GM21529 (cell line): ENCODE measurements around the gene VEZT.
"Not testable (repeated sequence)": the region's sequence is repeated elsewhere in the genome, so short reads cannot be mapped to it uniquely, and the experiment has no call there.

Source experiments
- ATAC-seq: cut with Tn5 transposase; IDR thresholded peaks from one replicate; pipeline ENCODE4 v1.9.1; 2021; ENCODE audit not compliant: unreplicated experiment

The VEZT gene

DNA sequence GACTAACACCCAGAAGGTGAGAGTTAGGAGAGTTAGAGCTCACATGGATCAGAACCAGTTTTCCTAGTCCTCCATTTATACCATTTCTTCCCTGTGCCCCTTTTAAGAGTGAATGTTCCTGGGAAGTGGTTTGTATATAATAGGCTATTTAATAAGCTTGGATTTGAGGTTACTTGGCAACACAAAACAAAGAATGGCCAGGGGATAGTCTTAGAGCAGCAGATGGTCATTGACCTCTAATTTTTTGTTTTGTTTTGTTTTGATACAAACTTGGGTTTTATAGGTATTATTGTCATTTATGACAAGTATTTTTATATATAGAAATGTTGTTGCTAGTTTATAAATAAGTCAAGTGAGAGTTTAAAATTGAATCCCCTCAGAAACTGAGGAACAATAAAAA lies 35.8 kb downstream of the VEZT start:
- ATAC-seq, result no peak

DNA sequence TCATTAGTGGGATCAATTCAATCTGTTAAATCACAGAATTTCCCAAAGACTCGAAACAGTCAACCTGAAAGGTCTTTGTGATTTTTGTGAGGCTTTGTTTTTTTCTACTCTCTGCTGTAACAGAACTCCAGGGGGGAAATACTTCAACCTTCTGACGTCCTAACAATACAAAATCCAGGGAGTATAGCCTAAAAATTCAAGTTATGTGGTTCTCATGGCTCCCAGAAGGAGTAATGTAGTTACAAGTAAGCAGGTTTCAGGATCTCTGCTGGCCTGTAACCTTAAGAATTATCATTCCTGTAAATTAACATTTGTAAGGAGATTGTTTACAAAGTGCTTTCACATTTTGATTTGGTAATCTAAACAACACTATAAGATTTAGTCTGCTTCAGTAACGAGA lies 39.9 kb downstream of the VEZT start:
- no peak for ATAC-seq

DNA sequence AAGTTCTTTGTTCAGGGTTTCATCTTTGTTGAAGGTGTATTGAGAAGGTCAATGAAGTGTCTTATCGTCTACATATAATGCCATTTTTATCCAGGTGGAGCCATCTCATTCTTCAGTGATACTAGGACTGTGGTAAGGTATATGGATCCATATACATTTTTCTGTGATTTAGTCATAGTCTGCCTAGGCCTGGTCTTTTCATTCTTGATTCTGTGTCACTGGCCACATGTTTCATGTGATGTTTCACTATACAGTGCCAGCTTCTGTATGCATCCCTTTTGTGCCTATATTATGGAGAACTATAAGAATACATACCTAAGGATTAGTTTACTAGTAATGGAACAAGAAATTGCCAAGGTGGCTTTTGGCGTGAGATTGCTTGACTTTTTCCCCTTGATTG lies 40.5 kb downstream of the VEZT start:
- ATAC-seq, result no peak

DNA sequence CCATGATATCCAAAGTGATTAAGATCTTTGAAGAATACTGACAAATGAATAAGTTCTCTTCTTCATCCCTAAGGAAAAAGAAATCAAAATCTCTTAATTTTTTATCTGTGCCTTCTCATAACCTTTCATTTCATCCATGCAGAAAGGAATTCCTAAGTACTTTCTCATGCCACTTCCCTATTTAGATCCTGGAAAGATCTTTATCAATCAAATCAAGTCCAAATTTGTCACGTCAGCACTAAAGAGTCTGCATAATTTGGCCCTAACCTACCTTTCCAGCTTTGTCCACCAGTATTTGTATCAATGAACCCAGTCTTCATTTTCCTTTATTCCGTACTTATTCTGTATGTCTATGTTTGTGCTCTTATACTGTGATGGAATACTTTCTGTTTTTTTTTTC lies 41.2 kb downstream of the VEZT start:
- ATAC-seq, result no peak

DNA sequence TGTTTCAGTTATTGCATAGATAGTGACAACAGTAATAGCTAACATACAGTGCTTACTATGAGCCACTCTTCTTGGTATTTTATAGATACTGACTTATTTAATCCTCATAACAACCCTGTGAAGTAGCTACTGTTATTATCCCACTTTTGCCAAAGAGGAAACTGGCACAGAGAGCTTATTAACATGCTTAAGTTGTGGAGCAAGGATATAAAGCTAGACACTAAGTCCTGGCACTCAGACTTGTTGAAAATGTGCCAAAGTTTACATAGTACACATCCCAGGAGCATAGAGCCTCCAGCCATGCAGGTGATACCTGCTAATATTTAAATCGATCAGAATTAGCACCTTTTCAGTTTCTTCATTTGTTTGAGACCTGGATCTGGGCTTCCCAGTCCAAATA lies 41.8 kb downstream of the VEZT start:
- no peak for ATAC-seq

DNA sequence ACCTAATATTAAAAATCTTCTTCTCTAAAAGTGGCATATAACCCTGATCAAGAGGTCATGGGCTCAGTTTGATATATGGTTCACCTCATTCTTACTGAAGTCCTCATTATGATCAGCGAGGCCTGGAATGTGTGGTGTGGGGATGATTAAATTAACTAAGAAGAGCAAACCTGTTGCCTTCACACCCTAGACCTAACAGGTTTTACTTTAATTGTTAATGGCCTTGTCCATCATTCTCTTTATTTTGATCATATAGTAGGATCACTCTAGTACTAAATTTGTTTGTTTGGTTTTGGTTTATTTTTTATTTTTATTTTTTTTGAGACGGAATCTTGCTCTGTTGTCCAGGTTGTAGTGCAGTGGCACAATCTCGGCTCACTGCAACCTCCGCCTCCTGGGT lies 43.5 kb downstream of the VEZT start:
- no peak for ATAC-seq

DNA sequence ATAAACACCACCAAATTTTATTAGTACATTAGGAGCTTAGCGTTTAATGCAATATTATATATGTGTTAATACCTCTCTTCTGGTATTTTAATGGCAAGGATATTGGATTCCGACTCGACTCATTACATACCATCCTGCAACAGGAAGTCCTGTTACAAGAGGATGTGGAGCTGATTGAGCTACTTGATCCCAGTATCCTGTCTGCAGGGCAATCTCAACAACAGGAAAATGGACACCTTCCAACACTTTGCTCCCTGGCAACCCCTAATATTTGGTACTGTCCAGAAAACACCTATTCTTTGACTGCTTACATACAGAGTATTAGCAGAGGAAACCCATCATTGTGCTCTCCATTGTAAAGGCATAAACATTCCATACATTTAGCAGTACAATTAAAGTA lies 45.2 kb downstream of the VEZT start:
- ATAC-seq, result no peak

DNA sequence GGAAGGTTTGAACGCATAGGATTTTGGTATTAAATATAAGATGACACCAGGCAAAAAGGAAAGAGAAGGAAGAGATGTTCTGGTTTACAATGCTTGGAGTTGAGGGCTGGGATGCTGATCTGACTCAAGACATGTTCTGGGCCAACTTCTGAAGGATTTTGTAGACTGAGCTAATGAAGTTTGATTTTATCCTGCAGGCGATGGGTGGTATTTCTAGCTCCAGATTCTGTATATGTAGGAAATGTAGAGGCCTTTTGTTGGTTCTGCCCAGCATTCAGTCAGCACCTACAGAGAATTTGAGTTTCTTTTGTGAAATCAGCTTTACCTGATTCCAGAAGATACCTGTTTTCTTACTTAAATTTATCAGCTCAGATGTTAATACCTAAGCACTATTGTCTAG lies 48.2 kb downstream of the VEZT start:
- ATAC-seq, result no peak

DNA sequence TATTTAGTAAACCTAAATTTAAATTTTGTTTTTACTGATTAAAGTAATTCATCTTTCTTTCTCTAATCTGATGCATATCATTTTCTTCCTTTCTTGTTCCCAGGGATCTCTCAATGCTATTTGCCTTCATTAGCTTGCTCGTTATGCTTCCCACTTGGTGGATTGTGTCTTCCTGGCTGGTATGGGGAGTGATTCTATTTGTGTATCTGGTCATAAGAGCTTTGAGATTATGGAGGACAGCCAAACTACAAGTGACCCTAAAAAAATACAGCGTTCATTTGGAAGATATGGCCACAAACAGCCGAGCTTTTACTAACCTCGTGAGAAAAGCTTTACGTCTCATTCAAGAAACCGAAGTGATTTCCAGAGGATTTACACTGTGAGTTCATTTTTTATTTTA lies 48.6 kb downstream of the VEZT start:
- ATAC-seq, result no peak

DNA sequence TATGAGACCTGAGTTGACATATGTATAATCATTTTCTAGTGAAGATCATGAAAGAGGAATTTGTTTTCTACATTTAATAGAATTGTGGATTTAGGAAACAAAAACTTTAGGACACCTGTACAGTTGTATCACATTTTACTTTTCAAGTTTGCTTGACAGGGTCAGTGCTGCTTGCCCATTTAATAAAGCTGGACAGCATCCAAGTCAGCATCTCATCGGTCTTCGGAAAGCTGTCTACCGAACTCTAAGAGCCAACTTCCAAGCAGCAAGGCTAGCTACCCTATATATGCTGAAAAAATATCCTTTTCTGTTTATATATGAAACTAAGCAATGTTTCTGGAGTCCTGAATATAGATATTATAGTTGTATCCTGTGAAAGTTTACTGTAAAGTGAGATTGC lies 52.3 kb downstream of the VEZT start:
- no peak for ATAC-seq

DNA sequence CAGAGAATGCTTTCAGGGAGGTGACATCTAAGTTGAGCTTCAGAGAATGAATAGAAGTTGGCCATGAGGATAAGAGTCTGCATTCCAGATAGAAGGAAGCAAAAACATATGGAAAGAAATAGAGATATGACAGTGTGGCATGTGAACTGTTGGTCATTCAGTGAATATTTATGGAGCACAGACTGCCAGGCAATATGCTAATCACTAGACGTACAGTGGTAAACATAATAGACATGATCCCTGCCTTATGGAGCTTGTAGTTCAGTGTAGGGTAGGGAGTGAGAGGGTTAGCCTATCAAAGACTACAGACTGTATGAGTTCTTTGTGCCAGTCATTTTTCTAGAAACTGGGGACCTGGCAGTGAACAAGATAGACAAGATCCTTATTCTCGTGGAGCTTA lies 53.9 kb downstream of the VEZT start:
- no peak for ATAC-seq

DNA sequence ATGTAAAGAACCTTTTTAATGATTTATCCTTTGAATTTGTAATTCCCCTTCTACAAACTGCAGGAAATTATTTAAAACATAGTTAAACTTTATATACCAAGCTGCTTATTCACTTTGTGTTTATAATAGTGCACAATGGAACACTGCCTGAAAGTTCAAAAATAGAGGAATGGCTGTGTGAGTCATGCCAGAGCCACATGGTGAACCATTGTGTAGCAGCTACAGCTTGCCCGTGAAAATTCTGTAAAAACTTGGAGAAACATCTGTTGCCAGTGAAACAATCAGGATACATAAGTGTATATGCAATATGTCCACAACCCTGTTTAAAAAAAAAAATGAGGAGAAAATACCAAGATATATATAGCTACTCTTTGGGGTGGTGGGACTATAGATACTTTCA lies 59.5 kb downstream of the VEZT start:
- no peak for ATAC-seq

DNA sequence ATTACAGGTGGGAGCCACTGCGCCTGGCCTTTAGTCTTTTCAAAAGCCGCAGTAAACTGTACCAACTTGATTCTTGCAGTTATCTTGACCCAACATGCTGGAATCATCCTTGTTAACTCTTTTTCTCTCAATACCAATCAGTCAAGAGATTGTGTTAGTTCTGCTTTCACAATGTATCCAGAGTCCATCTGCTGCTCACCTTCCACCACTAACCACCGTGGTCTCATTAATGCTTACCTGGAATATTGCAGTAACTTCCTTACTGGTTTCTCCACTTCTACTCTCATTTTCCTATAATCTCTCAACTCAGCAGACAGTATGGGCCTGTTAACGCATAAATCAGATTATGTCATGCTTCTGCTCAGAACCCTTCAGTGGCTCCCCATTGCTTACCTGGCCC lies 62.2 kb downstream of the VEZT start:
- ATAC-seq, result no peak

DNA sequence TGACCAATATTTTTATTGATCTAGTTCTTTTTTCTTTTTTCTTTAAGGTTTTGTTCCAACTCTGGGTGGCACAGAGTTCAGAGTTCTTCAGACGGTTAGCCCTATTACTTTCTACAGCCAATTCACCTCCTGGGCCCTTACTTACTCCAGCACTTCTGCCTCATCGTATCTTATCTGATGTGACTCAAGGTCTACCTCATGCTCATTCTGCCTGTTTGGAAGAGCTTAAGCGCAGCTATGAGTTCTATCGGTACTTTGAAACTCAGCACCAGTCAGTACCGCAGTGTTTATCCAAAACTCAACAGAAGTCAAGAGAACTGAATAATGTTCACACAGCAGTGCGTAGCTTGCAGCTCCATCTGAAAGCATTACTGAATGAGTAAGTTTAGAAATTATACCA lies 64.7 kb downstream of the VEZT start:
- ATAC-seq, result no peak

DNA sequence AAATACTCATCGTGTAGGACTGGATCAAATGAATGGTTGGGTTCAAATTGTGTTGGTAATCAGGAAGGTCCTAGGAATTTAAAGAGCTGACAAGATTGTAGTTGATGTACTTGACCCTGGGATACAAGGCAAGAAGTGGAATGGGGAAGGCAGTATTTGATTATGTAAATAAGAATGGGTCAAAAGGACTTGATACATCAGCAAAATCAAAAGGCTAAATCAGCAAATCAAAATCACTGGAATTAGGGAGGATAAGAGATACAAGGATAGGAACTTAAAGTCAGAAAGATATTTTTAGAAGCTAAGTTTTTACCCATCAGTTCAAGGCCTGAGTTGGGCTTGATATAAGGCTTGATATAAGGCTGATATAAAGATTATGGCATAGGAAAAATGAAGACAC lies 65.8 kb downstream of the VEZT start:
- ATAC-seq, result no peak

DNA sequence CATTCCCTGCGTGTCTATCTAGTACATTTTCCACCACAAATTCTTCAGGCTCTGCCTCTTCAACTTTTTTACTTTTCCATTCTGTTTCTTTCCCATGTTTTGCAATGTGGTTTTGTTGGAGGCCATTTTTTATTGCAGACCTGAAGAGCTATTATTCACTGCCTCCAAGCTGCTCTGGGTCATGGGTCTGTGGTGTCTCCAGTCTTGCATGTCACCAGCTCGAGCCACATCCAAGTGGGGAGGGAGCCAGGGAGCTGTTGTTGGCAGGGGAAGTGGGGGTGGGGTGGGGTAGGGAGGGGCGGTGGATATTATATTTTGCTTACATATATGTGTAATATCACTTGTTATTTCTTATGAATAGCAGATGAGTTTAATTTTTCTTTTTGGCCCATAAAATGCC lies 69.1 kb downstream of the VEZT start:
- ATAC-seq, result no peak

DNA sequence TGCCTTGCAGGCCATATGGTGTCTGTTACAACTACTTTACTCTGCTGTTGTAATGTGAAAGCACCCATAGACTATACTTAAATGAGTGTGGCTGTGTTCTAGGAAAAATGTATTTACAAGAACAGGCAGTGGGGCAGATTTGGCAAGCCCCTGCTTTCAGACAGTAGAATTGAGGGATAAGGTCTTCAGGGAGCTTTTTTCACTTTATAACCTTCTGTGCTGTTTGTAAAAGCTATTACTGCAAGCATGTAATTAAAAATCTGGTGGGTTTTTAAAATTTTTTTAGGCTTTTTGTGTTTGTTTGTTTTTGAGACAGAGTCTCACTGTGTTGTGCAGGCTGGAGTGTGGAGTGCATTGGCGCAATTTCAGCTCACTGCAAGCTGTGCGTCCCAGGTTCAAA lies 73.9 kb downstream of the VEZT start:
- no peak for ATAC-seq

DNA sequence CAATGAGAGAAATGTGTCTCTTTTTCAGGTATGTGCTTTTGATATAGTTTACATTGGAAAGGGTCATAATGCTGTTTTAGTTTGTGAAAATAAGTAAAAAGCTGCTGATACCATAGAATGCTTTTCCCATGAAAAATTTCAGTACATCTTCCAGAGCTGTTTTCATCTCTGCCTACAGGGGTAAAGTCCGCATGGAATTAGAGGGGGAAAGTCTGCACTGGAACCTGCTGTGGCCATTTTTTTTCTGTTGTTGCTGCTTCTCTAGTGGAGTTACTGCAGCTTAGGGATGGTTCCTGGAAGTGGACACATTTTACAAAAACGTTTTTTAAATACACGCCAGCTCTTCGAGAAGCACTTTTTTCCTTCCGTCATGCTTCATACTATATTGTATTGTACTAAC lies 81.3 kb downstream of the VEZT start:
- no peak for ATAC-seq

DNA sequence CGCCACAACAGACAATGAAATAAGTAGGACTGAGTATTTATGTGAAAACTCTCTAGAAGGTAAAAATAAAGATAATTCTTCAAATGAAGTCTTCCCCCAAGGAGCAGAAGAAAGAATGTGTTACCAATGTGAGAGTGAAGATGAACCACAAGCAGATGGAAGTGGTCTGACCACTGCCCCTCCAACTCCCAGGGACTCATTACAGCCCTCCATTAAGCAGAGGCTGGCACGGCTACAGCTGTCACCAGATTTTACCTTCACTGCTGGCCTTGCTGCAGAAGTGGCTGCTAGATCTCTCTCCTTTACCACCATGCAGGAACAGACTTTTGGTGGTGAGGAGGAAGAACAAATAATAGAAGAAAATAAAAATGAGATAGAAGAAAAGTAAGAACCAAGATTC lies 82.7 kb downstream of the VEZT start:
- ATAC-seq, result no peak

DNA sequence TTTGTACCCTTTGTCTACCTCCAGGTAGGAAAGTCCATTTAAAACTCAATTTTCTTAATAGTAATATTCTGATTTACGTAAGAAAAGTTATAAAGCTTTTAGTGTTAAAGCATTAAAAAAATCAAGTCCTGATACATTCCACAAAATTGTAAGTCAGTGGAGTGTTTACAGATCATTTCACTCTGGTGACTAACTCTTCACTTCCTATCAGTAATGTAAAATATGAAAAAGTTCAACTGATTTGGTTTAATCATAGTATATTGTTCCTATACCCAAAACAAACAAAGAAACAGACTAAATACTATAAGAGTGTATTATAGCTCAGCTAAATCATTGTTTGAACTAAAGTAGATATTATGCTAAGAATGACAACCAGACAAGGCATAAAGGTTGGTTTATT lies 85.9 kb downstream of the VEZT start:
- ATAC-seq, result no peak

DNA sequence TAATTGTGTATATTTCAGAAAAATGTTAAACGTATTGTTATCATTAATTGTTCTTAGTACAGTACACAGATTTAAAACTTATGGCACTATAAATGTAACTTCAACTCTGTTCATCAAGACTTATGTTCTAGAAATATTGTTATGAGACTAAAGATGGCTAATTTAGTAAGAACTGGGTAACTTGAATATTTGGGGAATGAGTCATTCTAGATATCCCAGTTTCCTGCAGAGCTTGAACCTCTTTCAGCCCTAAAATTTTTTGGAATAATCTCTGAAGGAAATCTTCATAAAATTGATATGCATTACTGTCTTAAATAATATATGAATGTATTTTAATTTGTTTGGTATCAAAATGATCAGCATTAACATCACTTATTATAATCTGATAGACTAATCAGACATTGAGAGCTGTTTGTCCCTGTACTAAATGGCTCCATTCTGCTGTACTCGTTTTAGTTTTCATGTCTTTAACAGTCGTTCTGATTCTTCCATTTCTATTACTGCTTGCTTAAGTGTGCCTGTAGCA lies 87.1 kb downstream of the VEZT start:
- ATAC-seq, result no peak

DNA sequence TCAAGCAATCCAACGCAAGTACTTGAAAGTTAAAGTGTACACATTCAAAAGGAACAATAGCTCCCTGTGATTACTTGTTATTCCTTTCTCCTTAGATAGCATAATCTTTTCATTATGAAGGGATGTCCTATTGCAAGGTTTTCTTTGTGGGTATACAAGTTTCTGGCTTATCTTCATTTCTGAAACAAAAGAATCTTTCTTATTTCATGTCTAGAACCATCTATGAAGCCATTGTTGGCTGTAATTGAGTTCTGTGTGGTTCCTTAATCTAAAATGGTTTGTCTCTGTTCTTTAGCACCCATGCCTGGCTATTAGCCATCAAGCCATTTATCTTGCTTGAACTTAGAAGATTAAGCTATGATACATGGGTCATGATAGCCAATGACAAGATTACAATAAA lies 95.0 kb downstream of the VEZT start:
- ATAC-seq, result no peak

DNA sequence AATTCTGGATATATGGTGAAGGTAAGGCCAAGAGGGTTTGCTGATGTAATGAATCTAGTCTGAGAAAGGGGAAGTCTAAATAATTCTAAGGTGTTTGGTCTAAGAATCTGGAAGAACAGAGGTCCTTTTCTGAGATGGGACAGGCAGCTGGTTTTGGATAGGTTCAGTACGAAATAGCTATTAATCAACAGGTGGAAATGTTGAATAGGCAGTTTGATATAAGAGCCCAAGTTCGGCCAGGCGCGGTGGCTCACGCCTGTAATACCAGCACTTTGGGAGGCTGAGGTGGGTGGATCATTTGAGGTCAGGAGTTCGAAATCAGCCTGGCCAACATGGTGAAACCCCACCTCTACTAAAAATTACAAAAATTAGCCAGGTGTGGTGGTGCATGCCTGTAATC lies 97.1 kb downstream of the VEZT start:
- not testable (repeated sequence) for ATAC-seq

DNA sequence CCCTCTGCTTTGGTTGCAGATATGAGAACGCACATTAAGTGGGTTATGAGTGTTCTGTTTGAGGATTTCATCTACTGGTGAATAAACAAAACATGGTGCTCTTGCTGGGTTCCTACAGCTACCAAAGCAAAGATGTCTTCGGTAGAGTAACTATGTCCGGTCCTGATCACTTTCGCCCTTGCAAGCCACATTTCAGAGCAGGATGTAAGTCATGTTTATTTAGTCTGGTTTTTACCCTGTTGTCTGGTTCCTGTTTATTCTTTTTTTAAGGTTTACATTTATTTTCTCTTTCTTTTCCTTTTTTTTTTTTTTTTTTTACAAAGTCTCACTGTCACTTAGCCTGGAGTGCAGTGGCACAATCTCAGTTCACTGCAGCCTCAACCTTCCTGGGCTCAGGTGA lies 99.2 kb downstream of the VEZT start:
- no peak for ATAC-seq
